Bone marrow (tissue), 2 donors: ENCODE data around the gene PHACTR2.

Experiments
- DNase-seq, 2 donors: peaks; one replicate each; lab custom pipeline; 2025; lab: John Stamatoyannopoulos, UW

PHACTR2 gene

DNA sequence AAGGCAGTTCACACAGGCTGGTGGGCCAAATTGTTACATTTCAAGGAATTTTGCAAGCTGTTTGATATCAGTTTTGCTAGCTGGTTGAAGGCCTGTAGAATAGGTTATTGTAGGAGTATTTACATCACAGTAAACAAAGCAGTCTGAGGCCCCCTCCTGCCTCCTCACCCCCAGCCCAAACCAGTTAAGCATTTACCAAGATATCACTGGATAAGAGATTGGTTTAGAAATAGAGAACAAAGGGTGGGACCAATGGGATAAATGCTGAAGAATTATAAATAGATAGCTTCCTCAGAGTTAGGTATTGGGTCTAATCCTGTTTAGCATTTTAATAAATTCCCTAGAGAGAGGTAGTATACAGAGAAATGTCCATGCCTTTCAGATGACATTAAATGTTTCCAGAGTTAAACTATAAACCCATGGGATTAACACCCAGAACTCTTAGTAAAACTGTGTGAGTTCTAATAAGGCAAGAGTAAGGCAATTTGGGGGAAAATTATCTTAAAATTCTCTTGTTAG is 2.3 kb upstream of the PHACTR2 start:
- DNase-seq, result no peak

DNA sequence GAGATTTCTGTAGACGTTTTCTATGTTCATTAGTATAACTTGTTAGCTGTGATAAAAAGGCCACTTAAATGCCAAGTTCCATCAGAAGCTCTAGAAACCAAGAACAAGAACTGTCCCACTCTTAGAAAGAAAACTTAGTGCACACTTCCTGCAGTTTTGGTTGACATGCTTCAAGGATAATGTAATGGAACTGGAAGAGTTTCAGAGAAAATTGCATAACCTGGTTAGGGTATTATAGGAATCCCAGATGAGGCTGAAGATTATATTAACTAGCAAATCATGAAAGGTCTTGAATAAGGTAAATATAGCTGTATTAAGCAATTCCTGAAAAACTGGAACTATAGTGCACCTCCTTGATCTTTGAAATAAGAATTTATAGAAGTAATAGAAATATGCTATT is 1.8 kb upstream of the PHACTR2 start:
- no peak for DNase-seq

DNA sequence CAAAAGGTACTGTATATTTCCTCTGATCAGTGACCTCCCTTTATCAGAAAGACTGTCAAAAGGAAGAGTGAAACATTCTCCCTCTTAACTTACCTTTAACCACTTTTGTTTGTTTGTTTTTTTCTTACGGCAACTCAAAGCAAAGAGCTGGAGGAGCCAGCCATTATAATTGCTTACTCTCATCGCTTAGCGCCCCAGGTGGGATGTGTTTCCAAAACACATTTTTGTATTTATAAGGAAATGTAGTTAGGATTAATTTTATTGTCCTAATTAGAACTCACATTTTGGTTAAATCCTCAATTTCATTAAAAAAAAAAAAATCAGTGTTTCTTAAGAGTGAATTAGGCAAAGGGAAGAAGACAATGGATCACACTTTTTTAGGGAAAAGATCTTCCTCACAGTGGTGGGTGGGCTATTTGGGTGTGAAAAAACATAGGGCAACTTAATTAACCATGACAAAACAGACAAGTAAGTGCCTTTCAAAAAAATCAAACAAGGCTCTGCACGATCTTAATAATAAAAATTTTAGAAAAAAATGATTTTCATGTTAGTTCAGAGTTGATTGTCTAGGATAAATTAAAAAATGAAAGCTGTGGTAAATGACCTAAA is 1.2 kb upstream of the PHACTR2 start:
- no peak for DNase-seq

DNA sequence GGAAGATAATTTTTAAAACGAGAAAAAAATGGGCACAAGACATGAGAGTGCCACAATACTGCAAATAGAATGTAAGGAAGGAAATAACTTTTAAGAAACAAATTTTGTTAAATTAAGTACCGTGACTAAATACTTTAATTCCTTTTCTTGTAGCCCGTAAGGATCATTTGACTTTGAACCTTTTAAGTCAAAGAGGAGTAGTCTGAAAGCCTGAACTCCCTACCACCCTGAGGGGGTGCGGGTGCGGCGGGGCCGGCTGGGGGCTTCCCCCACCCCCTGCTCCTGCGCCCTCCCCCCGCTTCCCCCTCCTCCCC is 231 bp upstream of the PHACTR2 start:
- no peak for DNase-seq

DNA sequence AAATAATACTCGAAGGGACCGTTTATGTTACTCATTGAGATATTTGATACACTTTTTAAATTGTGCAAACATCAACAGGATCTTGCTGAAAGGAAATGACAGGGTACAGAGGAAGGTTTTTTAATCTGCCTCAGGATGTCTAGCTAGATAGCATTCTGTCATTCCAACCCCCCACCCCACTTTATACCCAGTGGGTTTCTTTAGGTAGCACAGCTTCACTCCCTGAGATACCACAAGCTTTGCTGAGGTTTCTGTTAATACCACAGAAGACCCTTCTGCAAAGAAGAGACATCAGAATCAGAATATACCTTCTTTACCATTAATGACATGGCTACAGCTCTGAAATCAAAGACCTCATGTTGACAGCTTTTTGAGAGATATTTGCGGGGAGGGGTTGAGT is 1.3 kb downstream of the PHACTR2 start:
- DNase-seq, result peak in 1 of 2 donors; percentile 10

DNA sequence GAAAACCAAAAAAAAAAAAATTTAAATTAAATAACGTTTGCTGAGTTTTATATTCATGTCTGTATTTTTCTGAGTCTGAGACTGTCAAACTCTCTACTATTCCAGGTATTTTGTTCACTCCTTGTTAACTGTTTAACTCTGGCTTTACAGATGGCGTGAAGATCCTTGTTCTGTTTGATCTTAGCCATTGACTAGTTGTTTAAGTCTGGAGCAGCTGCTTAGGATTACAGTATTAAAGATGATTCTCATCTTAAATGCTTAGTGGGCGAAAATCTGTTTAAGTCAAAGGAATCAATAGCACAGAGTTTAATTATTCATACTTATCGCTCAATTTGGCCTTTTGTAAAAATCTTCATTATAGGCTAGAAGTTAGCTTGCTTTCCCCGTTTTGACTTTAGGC is 2.4 kb downstream of the PHACTR2 start:
- DNase-seq, result no peak

DNA sequence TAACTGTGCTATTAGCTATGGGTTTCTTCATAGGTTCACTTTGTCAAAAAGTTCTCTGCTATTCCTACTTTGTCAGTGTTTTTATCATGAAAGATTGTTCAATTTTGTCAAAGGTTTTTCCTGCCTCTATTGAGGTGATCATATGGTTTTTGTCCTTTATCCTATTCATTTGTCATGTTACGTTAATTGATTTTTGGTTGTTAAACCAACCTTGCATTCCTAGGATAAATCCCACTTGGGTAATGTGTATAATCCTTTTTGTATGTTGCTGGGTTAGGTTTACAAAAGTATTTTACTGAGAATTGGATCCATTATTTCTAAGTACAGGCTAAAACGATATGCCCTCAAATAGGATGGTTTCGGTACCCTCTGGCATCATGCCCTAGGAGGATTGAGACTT is 5.0 kb downstream of the PHACTR2 start:
- DNase-seq, result no peak

DNA sequence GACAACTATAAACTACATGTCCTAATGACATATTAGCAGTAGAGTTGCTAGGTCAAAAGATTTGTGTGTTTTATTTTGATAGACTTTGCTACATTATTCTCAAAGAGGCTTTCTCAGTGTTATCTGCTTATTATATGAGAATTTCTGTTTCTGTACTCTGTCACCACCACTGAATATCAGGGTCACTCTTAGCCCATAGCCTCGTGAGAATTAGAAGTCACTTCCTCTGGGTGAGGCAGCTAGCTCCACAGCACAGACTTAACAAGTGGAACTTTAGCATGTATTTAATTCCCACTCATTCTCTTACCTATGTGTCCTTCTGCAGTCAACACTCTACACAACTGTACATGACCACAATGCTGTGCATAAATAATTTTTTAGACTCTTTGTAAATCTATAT is 6.7 kb downstream of the PHACTR2 start:
- no peak for DNase-seq

DNA sequence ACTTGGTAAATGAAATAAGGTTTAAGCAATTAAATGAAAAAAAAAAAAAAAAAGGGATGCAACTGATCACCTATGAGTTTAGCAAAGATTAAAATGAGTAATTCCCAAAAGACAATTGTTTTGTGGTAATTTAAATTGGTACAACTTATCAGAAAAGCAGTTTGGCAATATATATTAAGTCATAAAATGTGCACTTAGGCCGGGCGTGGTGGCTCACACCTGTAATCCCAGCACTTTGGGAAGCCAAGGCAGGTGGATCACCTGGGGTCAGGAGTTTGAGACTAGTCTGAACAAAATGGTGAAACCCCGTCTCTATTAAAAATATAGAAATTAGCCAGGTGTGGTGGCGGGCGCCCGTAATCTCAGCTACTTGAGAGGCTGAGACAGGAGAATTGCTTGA is 7.9 kb downstream of the PHACTR2 start:
- DNase-seq, result no peak

DNA sequence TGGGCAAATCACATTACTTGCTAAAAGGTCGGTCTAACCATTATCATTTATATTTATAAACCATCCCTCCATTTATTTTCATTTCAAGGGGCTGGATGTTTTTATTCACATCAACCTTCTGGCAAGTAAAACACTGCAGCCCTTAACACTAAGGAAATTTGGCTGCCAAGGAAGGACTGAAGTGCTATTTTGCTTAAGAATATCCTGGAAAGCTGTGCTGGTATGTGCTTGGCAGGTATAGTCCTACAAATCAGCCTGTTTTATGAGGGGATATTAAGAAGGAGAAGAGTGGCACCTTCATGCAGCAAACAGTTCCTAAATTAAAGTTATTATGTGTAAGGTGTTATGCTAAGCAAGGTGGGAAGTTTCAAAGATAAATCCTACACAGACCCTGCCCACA is 9.8 kb downstream of the PHACTR2 start:
- DNase-seq, result no peak

DNA sequence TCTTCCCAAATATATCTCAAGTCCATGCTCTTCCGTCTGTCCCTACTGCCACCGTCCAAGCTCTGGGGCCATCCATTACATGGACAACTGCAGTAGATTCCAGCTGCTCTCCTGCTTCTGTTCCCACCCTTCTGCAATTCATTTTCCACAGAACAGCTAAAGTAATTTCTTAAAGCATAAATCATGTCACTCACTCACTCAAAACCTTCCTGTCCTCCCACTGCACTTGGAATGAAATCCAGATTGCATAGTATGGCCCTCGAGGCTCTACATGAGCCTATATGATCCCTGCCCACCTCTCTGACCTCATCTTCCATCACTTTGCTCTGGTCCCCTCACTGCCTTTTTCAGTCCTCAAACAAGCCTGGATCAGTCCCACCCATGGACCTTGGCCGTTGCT is 10.9 kb downstream of the PHACTR2 start:
- DNase-seq, result no peak

DNA sequence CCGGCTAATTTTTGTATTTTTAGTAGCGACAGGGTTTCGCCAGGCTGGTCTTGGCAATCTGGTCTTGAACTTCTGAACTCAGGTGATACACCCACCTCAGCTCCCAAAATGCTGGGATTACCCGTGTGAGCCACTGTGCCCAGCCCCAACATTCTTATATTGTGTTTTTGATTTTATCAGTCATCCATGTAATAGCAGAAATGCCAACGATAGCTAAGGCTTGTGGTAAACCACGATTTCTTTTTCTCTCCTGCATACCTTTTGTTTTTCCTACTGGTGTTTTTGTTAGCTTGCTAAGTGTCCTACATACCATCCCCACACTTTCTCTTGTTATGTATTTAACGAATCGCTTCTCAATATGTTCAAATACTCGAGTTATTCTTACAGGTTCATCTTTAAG is 12.1 kb downstream of the PHACTR2 start:
- DNase-seq, result no peak

DNA sequence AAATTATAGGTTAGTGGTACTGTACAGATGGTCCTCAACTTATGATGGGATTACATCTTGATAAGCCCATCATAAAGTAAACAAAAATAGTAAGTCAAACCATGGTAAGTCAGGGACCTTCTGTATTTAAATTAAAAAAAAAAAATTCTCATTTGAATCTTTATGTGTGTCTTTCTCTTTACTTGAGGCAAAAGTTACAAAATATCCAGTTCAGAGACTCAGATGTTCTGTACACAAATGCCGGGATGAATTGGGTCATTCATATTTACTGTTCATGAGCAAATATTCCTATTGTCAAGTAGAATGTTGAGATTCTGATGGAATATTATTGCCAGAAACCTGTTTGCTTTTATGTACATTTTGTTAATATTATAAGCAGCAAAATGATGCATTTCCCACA is 13.4 kb downstream of the PHACTR2 start:
- DNase-seq, result no peak

DNA sequence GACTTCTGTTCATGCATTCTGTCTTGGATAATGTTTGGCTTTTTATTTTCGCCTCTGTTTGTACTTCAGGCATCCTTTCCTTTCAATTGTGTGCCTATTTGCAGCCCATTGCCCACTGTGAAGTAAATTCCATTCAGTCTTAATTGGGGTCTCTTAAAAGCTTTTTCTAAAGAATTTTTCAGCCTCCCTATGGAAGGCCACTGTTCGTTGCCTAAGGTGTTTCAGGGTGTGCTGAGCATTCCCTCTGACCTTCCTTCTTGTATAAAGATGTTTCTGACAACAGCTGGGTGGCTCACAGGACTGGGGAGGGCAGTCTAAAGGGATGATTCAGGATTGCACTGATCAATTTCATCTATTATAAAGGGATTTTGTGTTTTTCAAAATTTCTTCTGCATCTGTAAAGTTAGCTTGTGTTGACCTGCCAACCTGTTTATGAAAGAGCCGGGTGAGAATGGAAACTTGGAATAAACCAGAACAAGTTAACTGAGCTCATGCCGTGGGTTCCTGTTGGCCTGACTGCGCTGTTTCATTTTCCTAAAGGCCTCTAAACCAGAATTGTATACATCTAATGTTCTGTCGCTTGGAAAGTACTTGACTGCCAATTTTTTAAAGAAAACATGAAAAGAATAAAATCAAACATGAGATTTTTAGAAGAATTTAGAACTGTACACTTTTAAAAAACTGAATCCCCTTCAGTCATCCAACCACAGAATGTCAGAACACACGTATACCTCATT is 14.3 kb downstream of the PHACTR2 start:
- DNase-seq, result no peak

DNA sequence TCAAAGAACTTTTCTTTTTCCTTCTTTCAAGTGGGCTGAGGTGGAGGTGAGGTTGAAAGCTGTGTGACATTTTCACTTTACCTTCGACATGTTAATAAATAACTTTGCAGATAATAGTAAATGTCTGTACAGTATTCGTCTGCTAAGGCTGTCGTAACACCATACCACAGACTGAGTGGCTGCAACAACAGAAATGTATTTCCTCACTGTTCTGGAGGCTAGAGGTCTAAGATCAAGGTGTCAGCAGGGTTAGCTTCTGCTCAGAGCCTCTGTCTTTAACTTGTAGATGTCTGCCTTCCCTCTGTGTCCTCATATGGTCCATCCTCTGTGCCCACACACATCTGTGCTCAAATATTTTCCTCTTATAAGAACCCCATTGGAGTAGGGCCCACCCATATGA is 14.9 kb downstream of the PHACTR2 start:
- DNase-seq, result no peak

DNA sequence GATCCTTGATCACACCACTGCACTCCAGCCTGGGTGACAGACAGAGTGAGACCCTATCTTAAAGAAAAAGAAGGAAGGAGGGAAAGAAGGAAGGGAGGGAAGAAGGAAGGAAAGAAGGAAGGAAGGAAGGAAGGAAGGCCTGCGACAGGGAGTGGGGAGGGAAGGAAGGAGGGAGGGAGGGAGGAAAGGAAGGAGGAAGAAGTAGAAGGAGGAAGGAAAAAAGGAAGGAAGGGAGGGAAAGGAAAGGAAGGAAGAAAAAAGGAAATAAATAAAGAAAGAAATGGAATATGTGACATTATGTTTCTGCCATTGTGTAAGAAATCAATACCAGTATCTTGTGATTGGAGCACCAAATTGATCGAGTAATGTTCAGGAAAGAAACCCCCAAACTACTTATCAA is 16.2 kb downstream of the PHACTR2 start:
- no peak for DNase-seq

DNA sequence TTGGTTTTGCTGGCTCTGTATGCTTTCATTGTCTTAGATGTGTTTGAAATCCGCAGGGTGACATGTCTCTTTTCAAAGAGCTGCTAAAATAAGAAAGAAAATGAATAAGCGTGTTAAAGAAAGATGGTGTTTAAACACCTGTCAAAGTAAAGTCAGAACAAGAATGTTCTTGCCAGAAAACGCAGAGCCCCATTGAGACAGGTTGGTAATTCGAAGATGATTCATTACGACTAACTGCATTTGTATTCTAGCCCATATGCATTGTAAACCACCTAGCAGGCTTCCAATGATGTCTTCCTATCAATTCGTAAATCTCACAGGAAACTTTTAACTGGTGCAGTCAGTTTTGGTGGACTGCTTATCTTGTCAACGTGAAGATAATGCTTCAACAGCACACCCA is 16.8 kb downstream of the PHACTR2 start:
- DNase-seq, result no peak

DNA sequence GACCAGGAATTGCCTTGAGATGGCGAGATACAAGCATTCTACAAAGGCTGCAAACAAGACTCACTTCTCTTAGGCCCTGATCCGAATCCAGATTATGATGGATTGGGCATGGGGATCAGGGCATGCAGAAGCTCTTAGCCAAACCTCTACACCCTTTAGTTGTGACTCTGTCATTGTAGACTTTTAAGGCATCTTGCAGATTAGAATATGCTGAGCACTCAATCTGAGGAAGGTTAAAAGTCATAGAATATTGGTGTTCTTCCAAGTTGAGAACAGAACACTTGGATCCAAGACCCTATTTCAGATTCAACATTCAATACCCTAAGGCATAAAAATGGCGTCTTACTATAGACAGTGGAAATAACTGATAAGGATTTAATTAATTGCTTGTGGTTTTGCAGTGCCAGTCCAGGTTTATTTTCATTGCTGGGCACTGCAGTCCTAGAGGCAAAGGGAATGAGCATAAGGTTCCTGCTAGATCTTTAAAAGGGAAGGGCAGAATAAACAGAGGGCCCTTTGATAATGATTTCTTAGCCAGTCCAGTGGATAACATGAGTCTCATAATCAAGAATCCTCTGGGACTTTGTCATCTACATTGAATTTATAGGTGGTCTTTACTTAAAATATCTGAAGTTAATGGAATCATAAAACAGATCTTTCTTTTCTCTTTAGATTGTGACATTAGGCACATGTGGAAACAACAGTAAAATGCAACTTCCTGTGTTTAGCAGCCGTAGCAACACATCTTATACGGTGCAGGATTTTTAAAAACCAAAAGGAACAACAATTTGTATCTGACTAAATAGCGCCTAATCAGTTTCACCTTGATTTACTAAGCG is 17.6 kb downstream of the PHACTR2 start:
- DNase-seq, result peak in 1 of 2 donors; percentile 15

DNA sequence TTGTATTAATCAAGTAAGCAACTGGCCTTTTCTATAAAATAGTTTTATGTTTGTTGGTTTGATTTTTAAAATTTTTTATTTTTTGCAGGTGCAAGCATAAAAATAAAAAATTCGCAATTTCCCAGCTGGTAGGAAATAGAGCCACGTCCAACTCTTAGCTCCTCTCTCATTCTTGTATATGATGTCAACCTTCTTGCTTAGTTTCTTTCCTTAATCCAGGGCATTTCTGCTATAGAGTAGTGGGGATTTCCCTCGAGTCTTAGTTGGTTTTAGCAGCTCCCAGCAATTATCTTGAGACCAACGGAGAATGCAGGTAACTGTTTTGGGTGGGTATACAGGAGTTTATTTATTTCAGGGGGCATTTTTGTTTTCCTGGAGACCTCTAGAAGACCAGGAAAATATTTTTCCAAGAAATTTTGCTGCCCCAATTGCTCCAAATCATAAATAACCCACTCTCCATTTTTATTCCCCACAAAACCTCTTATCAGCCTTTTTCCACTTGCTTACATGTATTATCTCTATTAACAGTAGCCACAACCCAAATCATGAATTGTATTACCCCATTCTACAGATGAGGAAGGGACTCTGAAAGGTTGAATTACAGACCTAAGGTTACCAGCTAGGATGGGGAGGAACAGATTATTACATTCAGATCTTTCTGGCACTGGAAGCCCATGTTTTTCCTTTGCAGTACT is 18.4 kb downstream of the PHACTR2 start:
- no peak for DNase-seq

DNA sequence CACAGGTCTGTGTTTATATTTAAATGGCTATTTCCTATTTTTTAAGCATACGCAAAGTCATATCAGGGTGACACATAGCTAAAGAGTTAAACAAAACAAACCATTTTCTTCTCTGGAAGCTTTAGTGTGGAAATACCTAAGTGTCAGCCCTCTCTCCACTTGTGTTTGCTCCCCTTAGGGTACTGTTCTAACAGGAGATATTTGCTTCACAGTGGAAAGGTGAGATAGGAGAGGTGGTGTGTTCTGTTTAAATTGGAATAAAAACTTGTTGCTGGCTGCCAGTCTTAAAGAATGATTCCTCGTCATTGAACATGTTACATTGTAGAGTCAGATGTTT is 18.9 kb downstream of the PHACTR2 start:
- DNase-seq, result no peak

DNA sequence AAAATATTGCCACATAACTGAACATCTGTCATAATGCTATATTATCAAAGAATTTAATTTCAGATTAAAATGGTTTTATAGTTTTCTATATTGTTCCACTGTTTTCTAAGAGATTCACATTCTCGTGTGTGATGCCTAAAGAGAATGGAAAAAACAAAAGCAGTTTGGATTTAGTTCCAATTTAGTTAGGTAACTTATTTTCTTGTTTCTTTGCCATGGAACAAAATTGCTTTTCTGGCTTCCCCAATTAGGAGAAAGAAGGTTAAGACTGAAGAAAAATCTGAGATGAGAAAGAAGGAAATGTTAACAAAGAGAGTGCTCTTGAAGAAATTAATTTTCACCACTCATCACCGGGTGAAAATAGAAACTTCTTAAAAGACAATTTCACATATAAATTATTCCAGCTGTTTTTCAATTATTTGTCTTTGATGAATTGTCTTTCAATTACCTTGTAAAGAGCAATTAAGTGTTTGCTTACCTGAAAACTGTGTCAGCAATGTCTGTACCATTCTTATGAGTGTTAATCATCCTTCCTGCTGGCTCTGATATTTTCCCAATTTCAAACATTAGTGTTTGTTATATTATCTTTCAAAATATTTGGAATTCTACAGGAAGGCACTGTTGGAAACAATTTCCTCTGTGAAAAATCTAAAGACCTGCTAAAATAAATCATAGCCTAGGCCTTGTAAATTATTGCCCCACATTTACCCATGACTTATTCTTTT is 19.5 kb downstream of the PHACTR2 start:
- DNase-seq, result no peak

DNA sequence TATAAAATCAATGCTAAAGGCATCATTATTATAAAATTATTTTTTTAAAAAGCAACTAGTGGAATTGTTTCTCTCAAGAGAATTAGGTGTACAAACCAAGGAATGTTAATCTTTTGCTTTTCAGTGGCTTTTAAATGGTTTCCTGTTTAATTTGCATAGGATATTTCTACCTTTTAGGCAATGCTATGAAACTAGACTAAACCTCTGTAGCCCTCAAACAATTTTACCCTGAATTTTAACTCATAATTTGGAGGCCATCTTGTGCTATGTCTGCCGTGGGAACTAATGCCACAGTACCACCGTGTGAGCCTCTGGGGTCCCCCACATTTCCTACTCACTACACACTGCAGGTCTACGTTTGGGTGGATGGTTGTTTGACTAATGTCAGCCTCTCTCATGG is 20.6 kb downstream of the PHACTR2 start:
- no peak for DNase-seq
